IMR-90 (cell line): ENCODE results near the gene USP26. TPM values are rescaled to one million over a fixed set of nuclear protein-coding genes. Genes with fewer than 3 reads are reported as not detected.
"Not testable (repeated sequence)": the region's sequence is repeated elsewhere in the genome, so short reads cannot be mapped to it uniquely, and the experiment has no call there.

Source experiments
- ATAC-seq: fragments of 200-7000 bp; cut with Tn5 transposase; 2 replicates; pipeline ENCODE4 v1.9.1; 2020; ENCODE audit warnings: low read depth, mild to moderate bottlenecking, moderate library complexity
- BruUV-seq: library from RNA; stranded (reverse); fragments of 400-500 nt; replicated peaks from 2 replicates; lab custom pipeline; 2021; lab: Mats Ljungman, UMichigan
- CTCF ChIA-PET: fragments of 300-600 bp; formaldehyde crosslinking; extraction: SDS; loops from one replicate; lab custom pipeline; 2021; ENCODE audit warnings: antibody characterized with exemption; lab: Yijun Ruan, JAX
- POLR2A ChIA-PET: fragments of 300-600 bp; sonication (Branson Sonifier 250); formaldehyde crosslinking; loops from one replicate; lab custom pipeline; 2022; ENCODE audit warnings: antibody characterized with exemption; ENCODE audit not compliant: unreplicated experiment; lab: Charles Lee
- DNase-seq: peaks from one replicate; pipeline ENCODE4 v3.0.0; 2013
- H2AFZ ChIP-seq: replicated peaks from 2 replicates; pipeline ENCODE3; 2013; ENCODE audit warnings: low read length, mild to moderate bottlenecking; ENCODE audit not compliant: poor library complexity
- H2AK5ac ChIP-seq: 2 replicates; pipeline ENCODE4 v1.6.1; 2013; ENCODE audit warnings: low read depth, low read length, inconsistent platforms
- H2AK9ac ChIP-seq: replicated peaks from 2 replicates; pipeline ENCODE3; 2013; ENCODE audit warnings: mild to moderate bottlenecking, low read depth, low read length, moderate library complexity; ENCODE audit not compliant: poor library complexity
- H2BK120ac ChIP-seq: 2 replicates; pipeline ENCODE4 v1.6.1; 2013; ENCODE audit warnings: low read depth, low read length, inconsistent platforms
- H2BK15ac ChIP-seq: 3 replicates; pipeline ENCODE4 v1.6.1; 2013; ENCODE audit warnings: low read depth, low read length, inconsistent platforms
- H2BK20ac ChIP-seq: 2 replicates; pipeline ENCODE4 v1.6.1; 2013; ENCODE audit warnings: low read depth, mild to moderate bottlenecking, inconsistent platforms, low read length, moderate library complexity
- H2BK5ac ChIP-seq: 2 replicates; pipeline ENCODE4 v1.6.1; 2013; ENCODE audit warnings: mild to moderate bottlenecking, low read depth, low read length, inconsistent platforms; ENCODE audit not compliant: poor library complexity, severe bottlenecking
- H3K14ac ChIP-seq: replicated peaks from 2 replicates; pipeline ENCODE4 v1.6.1; 2013; ENCODE audit warnings: low read depth, low read length, inconsistent platforms
- H3K18ac ChIP-seq: 2 replicates; pipeline ENCODE4 v1.6.1; 2013; ENCODE audit warnings: low read depth, low read length, control low read depth
- H3K23ac ChIP-seq: 2 replicates; pipeline ENCODE4 v1.6.1; 2013; ENCODE audit warnings: low read depth, low read length, inconsistent platforms
- H3K27ac ChIP-seq: 2 replicates; pipeline ENCODE4 v1.5.1; 2013; ENCODE audit warnings: mild to moderate bottlenecking, control low read depth, low read length; ENCODE audit not compliant: insufficient read depth
- H3K27me3 ChIP-seq: 2 replicates; pipeline ENCODE4 v1.6.1; 2013; ENCODE audit warnings: low read length; ENCODE audit not compliant: control insufficient read depth, insufficient read depth
- H3K36me3 ChIP-seq: 2 replicates; pipeline ENCODE4 v1.6.1; 2013; ENCODE audit warnings: low read length, mixed read lengths; ENCODE audit not compliant: control insufficient read depth, insufficient read depth
- H3K4ac ChIP-seq: 2 replicates; pipeline ENCODE4 v1.6.1; 2013; ENCODE audit warnings: low read depth, low read length, inconsistent platforms
- H3K4me1 ChIP-seq: 2 replicates; pipeline ENCODE4 v1.6.1; 2013; ENCODE audit warnings: low read length, mixed read lengths; ENCODE audit not compliant: control insufficient read depth, insufficient read depth
- H3K4me2 ChIP-seq: 2 replicates; pipeline ENCODE4 v1.6.1; 2013; ENCODE audit warnings: low read depth, mild to moderate bottlenecking, control low read depth, low read length, moderate library complexity
- H3K4me3 ChIP-seq: 2 replicates; pipeline ENCODE4 v1.5.1; 2013; ENCODE audit warnings: low read depth, mild to moderate bottlenecking, control low read depth, low read length, moderate library complexity; ENCODE audit not compliant: insufficient read depth
- H3K56ac ChIP-seq: 2 replicates; pipeline ENCODE4 v1.6.1; 2013; ENCODE audit warnings: low read length, inconsistent platforms; ENCODE audit not compliant: insufficient read depth; ENCODE audit errors: extremely low read depth
- H3K79me1 ChIP-seq, 2 experiments: 2 replicates each; pipeline ENCODE4 v1.6.1; 2013; ENCODE audit warnings: low read length in 2 of 2, inconsistent platforms in 1 of 2, low read depth in 1 of 2
- H3K9ac ChIP-seq: 2 replicates; pipeline ENCODE4 v1.6.1; 2013; ENCODE audit warnings: low read depth, low read length, control low read depth
- H3K9me1 ChIP-seq: 2 replicates; pipeline ENCODE4 v1.6.1; 2013; ENCODE audit warnings: low read length, inconsistent platforms; ENCODE audit not compliant: insufficient read depth
- H3K9me3 ChIP-seq: 2 replicates; pipeline ENCODE4 v1.6.1; 2013; ENCODE audit warnings: low read length; ENCODE audit not compliant: control insufficient read depth, insufficient read depth
- H4K20me1 ChIP-seq: 2 replicates; pipeline ENCODE4 v1.6.1; 2013; ENCODE audit warnings: low read length, inconsistent platforms; ENCODE audit not compliant: insufficient read depth
- H4K5ac ChIP-seq: 2 replicates; pipeline ENCODE4 v1.6.1; 2013; ENCODE audit warnings: mild to moderate bottlenecking, low read depth, low read length, control low read depth
- H4K8ac ChIP-seq, 2 experiments: 2 replicates each; pipeline ENCODE4 v1.6.1; 2013; ENCODE audit warnings: low read depth in 2 of 2, low read length in 2 of 2, control low read depth in 1 of 2, inconsistent platforms in 1 of 2
- H4K91ac ChIP-seq: 2 replicates; pipeline ENCODE4 v1.6.1; 2013; ENCODE audit warnings: low read depth, low read length, inconsistent platforms; ENCODE audit not compliant: insufficient read depth
- WGBS, 2 experiments: methylation state at CpG; one replicate each; pipeline versions ENCODE4 v1.1.5 to v1.1.7; 2013; ENCODE audit warnings: missing lambda C conversion rate in 2 of 2; ENCODE audit not compliant: insufficient read length in 1 of 2; ENCODE audit errors: extremely low coverage in 2 of 2; 5-methylcytosine and 5-hydroxymethylcytosine counted together
- dilution Hi-C: fragments of 300-500 bp; cut with HindIII; formaldehyde crosslinking; loops from one replicate; pipeline ENCODE4 v1.14.3; 2018; ENCODE audit warnings: low sequenced_read_pairs; ENCODE audit not compliant: unreplicated experiment
- in situ Hi-C: fragments of 300-500 bp; cut with MboI; formaldehyde crosslinking; loops from 3 replicates; pipeline ENCODE4 v1.14.3; 2019; ENCODE audit warnings: low sequenced_read_pairs, inconsistent platforms, mixed read lengths
- intact Hi-C: fragments of 100-400 bp; cut with micrococcal nuclease; formaldehyde crosslinking; loops from 2 replicates; pipeline ENCODE4 v1.10.0; 2022
- polyA plus RNA-seq, 3 experiments: library from polyadenylated mRNA; depleted of rRNA; stranded (reverse); fragments of >200 nt; gene quantifications; 2 replicates each; pipeline ENCODE4 v1.2.3, GENCODE V29; 2012; ENCODE audit warnings: low replicate concordance in 1 of 3
- total RNA-seq: library from RNA; depleted of rRNA; stranded (reverse); fragments of >200 nt; gene quantifications from 2 replicates; pipeline ENCODE4 v1.2.3, GENCODE V29; 2012

The USP26 gene
- total and polyA plus RNA-seq, 2 of the 4 experiments (the other 2 are of a cell fraction), result not detected

- H2BK20ac ChIP-seq, H2AK5ac ChIP-seq, in situ Hi-C loops, intact Hi-C loops, H4K91ac ChIP-seq, H3K4me2 ChIP-seq, H3K27me3 ChIP-seq, POLR2A ChIA-PET, H3K4me1 ChIP-seq, BruUV-seq, H3K14ac ChIP-seq, H4K20me1 ChIP-seq, CTCF ChIA-PET, H2BK5ac ChIP-seq, DNase-seq, H3K4ac ChIP-seq, H2AK9ac ChIP-seq, H2AFZ ChIP-seq, H3K9me1 ChIP-seq, H4K8ac ChIP-seq, H3K36me3 ChIP-seq, H3K9me3 ChIP-seq, H2BK120ac ChIP-seq, ATAC-seq, H3K4me3 ChIP-seq, H3K9ac ChIP-seq, H4K5ac ChIP-seq, H3K23ac ChIP-seq, H2BK15ac ChIP-seq, H3K18ac ChIP-seq, dilution Hi-C loops, H3K79me1 ChIP-seq, H3K27ac ChIP-seq, H3K56ac ChIP-seq: not testable (repeated sequence)
- no CpG with 5 or more reads among the region's 4 CpGs for WGBS, 2 experiments
Measured at GRCh38 chrX:133085056-133085455, 11.9 kb downstream of the USP26 start.
